PFSK-1 (cell line): Measurements from ENCODE around the gene CWC15.

Experiments used
- FOXP2 ChIP-seq: optimal IDR thresholded peaks from 2 replicates; pipeline ENCODE3; 2011; ENCODE audit warnings: borderline replicate concordance, control low read depth, inconsistent platforms; ENCODE audit not compliant: insufficient read depth; ENCODE audit errors: extremely low read length, extremely low read depth
- POLR2AphosphoS5 ChIP-seq: IDR thresholded peaks from 2 replicates; pipeline ENCODE4 v1.6.1; 2012; ENCODE audit warnings: low read depth, mild to moderate bottlenecking, control low read depth, low read length, moderate library complexity
- REST ChIP-seq, 2 experiments: IDR thresholded peaks; 2 replicates each; pipeline versions ENCODE4 v1.6.1 to v1.8.0; 2011 to 2012; ENCODE audit warnings: low read depth in 2 of 2, low read length in 2 of 2, control low read depth in 1 of 2, inconsistent platforms in 1 of 2, mild to moderate bottlenecking in 1 of 2, moderate library complexity in 1 of 2; ENCODE audit not compliant: insufficient read depth in 1 of 2
- SIN3A ChIP-seq: IDR thresholded peaks from 2 replicates; pipeline ENCODE4 v1.6.1; 2012; ENCODE audit warnings: mild to moderate bottlenecking, low read length, moderate library complexity, borderline replicate concordance; ENCODE audit not compliant: insufficient read depth
- TAF1 ChIP-seq: IDR thresholded peaks from 2 replicates; pipeline ENCODE4 v1.6.1; 2012; ENCODE audit warnings: low read length, control low read depth, borderline replicate concordance; ENCODE audit not compliant: insufficient read depth

Gene CWC15

GRCh38 chr11:94920311-94920710, 53.0 kb downstream of the CWC15 start:
- no peak for TF ChIP-seq FOXP2
- TF ChIP-seq TAF1: no peak
- TF ChIP-seq SIN3A: no peak
- TF ChIP-seq REST (IDR thresholded peaks at IDR 0.05; ENCODE audit: insufficient read depth in 1 of 2, low read depth in 2 of 2, low read length in 2 of 2): no peak
- TF ChIP-seq POLR2AphosphoS5: no peak

GRCh38 chr11:94912806-94913205, 60.5 kb downstream of the CWC15 start:
- no peak for TF ChIP-seq TAF1
- no peak for TF ChIP-seq POLR2AphosphoS5
- no peak for TF ChIP-seq REST (IDR thresholded peaks at IDR 0.05; ENCODE audit: insufficient read depth in 1 of 2, low read depth in 2 of 2, low read length in 2 of 2)
- TF ChIP-seq SIN3A: no peak
- no peak for TF ChIP-seq FOXP2
